GM12892 (cell line): Measurements from ENCODE around the gene HK1.

ENCODE experiments used
- POLR2A ChIP-seq: IDR thresholded peaks from 2 replicates; pipeline ENCODE4 v1.6.1; 2011; ENCODE audit warnings: low read depth, low read length, control low read depth
- POLR2AphosphoS5 ChIP-seq: IDR thresholded peaks from 2 replicates; pipeline ENCODE4 v1.6.1; 2011; ENCODE audit warnings: low read depth, low read length, control low read depth

DNA sequence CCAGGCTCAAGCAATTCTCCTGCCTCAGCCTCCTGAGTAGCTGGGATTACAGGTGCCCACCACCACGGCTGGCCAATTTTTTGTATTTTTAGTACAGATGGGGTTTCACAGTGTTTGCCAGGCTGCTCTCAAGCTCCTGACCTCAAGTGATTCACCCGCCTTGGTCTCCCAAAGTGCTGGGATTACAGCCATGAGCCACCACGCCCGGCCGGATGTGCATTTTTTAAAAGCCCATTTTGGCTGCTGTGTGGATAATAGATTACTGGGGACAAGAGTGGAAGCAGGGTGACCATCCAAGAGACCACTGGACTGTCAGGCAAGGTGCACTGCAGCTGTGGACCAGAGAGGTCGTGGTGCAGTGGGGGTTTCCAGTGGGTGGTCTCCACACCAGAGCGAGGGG, 36.7 kb upstream of the HK1 start:
- TF ChIP-seq POLR2A (no peak), POLR2AphosphoS5 (no peak)
